SK-N-SH treated with all-trans-retinoic acid at 6 μM for 48 hours (cell line): Measurements from ENCODE around the gene OR52K1.

Experiments used
- ARNTL ChIP-seq: fragments of 450-650 bp; formaldehyde crosslinking; IDR thresholded peaks from 2 replicates; pipeline ENCODE4 v1.5.0; 2020; ENCODE audit warnings: low read depth, mild to moderate bottlenecking, moderate library complexity, borderline replicate concordance
- CSDC2 ChIP-seq: fragments of 250-450 bp; sonication (Bioruptor Pico); IDR thresholded peaks from 2 replicates; pipeline ENCODE4 v1.5.0; 2020; ENCODE audit warnings: mild to moderate bottlenecking, moderate library complexity
- CSRNP3 ChIP-seq: fragments of 250-450 bp; sonication (Bioruptor Pico); IDR thresholded peaks from 2 replicates; pipeline ENCODE4 v1.5.1; 2021; ENCODE audit warnings: mild to moderate bottlenecking, moderate library complexity
- SNAI2 ChIP-seq: fragments of 250-450 bp; sonication (Bioruptor Pico); IDR thresholded peaks from 2 replicates; pipeline ENCODE4 v1.5.0; 2020; ENCODE audit warnings: mild to moderate bottlenecking, moderate library complexity
- ZFP3 ChIP-seq: fragments of 250-450 bp; sonication (Bioruptor Pico); IDR thresholded peaks from 2 replicates; pipeline ENCODE4 v1.5.0; 2020; ENCODE audit warnings: mild to moderate bottlenecking, moderate library complexity
- ZNF70 ChIP-seq: fragments of 450-650 bp; formaldehyde crosslinking; IDR thresholded peaks from 2 replicates; pipeline ENCODE4 v1.5.0; 2020; ENCODE audit warnings: mild to moderate bottlenecking, moderate library complexity

GRCh38 chr11:4495487-4495886, 13.0 kb downstream of the OR52K1 start:
- TF ChIP-seq ZFP3, result no peak
- TF ChIP-seq SNAI2, result no peak
- TF ChIP-seq CSRNP3 (CRISPR knock-in tag), result no peak
- no peak for TF ChIP-seq ARNTL (CRISPR knock-in tag)
- TF ChIP-seq ZNF70 (CRISPR knock-in tag), result no peak
- no peak for TF ChIP-seq CSDC2
